GM18526 (cell line): ENCODE measurements around the gene NELL2.

ENCODE experiments used
- POLR2A ChIP-seq: IDR thresholded peaks from 3 replicates; pipeline ENCODE4 v1.6.1; 2011; ENCODE audit not compliant: insufficient read length; ENCODE audit errors: extremely low read depth

NELL2 gene

DNA sequence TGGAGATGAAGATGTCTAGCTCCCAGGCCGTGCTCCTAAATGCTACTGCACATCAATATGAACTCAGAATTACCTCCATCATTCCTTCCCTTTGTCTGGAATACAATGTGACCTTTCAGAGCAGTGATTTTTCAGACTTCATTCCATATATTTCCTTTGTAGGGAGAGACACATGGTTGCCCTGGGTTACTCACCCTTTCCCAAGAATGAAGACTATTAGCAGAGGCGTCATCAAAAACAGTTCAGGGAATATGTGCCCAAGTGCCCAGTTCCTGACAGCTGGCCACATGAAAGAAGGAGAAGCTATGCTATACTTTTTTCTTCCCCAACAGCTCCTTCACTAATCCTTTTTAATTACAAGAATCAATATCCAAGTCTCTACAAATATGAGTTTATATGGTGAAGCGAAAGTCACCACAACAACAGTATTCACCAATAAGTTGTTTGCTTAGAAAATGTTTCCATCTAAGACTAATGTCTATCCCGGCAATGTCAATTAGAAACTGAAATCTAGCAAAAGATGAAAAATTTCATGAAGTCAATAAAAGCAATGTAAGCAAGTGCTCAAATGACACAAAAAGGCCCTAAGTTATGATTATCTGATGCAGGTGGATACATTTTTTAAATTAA lies 17.8 kb downstream of the NELL2 start:
- no peak for TF ChIP-seq POLR2A

DNA sequence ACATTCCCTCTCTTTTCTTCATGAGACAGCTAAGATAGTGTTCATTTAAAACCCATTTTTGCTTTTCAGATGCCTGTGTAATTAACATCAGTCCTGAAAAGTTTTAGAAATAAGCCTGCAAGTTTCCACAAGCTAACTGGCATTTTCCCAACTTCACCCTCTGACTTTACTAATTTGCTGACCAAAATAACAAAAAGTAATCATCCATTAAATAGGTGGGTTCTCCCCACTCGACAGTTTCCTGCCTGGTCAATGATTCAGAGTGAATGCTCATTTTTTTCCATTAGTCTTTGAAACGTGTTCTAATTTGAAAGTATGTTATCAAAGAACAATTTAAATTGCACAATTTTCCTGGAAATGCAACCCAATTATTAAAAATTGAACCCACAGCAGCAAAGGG lies 23.6 kb downstream of the NELL2 start:
- no peak for TF ChIP-seq POLR2A

DNA sequence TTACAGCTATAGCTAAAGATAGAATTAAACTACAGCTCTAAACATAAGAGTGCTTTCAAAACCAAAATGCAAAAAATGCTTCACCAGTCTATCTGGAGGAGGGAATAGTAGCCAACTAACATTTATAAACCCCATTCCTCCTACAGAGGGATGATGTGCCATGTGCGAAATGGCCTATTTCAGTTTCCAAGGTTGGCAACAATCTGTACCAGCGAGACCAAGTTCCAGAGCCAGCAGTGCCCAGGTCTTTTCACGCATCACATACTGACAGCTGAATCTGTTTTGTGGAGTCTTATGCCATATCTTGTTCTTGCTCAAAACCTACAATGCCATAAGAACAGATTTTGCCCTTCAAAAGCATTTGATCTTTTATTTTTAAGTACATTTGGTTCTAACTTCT lies 24.5 kb downstream of the NELL2 start:
- no peak for TF ChIP-seq POLR2A

DNA sequence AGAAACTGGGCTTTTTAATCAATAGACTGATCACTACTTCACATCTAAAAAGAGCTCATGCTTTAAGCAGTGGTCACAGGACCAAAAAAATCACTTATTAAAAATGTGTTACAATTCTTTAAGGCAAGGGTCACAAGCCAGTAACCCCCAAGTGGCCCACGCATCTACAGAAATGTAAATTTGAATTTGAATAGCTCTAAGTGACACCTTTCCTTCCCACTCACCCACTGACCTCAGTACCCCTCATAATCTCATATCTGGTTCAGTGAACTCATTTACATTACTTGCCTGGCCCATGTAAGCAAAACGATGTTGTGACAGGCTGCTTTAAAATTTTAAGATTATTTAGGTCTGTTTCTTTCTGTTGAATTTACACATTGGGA lies 27.4 kb downstream of the NELL2 start:
- TF ChIP-seq POLR2A: no peak

DNA sequence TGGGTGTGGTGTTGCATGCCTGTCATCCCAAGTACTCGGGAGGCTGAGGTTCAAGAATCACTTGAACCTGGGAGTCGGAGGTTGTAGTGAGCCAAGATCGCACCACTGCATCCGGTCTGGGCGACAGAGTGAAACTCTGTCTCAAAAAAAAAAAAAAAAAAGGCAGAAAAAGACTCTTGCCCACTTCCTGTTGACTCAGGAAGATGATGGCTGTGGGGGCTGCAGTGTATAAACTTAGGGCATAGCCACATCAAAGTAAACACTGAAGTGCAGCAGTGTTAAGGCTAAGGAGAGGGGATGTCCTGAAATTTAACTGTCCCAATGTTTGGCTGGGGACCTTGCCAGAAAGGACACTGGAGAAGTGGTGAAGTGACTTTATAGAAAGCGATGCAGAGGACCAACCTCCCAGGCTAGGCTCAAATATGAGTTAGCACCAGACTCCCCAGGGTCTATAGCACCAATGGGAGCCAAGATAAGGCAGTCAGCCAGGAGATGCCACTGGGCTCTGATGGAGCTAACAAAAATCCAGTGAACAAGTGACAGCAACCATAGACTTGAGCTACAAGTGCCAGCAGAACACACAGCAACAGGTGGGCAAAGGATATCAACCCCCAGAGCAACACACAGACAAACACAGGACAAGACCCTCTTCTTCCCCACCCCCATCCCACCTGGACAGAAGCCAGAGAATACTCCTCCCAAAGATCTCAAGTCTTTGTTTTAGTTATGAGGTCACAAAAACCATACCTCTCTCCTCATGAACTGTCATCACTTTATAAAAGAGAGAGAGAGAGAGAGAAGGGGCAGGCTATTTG lies 28.0 kb downstream of the NELL2 start:
- no peak for TF ChIP-seq POLR2A

DNA sequence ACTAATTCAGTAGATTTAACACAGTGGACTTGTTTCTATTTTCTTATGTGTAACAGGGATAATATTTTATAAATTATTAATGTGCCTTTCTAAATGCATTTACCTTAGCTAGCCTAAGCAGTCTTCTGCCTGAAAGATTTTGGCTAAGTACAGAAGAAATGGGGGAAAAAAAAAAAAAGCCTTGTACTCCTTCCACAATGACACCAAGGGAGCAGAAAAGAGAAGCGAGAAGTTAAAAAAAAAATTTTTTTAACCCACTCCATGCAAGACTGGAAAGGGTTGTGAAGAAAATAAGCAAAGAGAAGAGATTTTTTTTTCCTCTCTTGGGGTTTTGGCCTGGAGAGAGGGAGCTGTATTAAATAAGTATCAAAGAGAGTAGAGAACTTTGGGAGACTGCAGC lies 28.7 kb downstream of the NELL2 start:
- no peak for TF ChIP-seq POLR2A

DNA sequence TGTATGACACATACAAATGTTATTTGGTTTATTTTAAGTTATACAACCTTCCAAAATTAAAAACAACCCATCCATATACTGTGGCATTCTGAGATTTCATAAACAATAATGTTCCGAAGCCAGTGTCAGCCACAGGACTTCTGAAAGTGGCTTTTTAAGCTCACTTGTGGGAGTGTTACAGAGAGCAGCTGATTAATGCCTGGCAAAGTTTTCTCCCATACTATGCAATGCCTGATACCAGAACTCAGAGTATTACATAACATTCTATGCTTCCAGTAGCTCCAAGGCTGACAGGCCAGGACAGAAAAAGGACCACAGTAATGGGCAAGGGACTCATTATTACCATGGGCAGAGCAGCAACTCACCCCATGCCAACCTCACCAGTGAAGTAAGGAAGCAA lies 29.3 kb downstream of the NELL2 start:
- no peak for TF ChIP-seq POLR2A

DNA sequence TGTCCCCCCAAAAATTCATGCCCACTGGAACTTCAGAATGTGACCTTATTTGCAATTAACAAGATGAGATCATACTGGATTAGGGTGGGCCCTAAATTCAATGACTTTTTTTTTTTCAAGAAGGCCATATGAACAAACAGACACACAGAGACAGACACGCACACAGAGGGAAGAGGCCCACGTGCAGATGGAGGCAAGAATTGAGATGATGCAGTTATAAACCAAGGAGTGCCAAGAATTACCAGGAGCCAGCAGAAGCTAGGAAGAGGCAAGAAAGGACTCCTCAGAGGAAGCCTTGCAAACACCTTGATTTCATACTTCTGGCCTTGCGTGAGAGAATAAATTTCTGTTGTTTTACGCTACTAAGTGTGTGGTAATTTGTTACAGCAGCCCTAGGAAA lies 33.4 kb downstream of the NELL2 start:
- TF ChIP-seq POLR2A: no peak

DNA sequence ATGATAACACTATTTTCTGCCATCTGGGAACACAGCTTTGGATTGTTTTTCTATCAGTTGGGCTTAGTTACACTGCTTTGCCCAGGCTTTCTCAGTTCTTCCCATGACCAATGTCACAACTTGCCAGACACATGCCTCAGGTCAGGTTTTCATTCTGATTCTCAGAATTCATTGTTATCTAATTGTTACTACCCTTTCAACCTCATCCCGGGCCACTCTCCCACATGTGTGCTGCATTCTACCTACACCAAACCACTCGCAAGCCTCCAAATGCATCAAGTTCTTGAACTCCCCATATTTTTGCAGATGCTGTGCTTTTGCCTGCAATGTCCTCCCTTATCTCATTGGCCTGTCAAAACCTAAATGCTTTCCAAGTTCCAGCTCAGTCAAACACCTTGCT lies 36.3 kb downstream of the NELL2 start:
- TF ChIP-seq POLR2A: no peak

DNA sequence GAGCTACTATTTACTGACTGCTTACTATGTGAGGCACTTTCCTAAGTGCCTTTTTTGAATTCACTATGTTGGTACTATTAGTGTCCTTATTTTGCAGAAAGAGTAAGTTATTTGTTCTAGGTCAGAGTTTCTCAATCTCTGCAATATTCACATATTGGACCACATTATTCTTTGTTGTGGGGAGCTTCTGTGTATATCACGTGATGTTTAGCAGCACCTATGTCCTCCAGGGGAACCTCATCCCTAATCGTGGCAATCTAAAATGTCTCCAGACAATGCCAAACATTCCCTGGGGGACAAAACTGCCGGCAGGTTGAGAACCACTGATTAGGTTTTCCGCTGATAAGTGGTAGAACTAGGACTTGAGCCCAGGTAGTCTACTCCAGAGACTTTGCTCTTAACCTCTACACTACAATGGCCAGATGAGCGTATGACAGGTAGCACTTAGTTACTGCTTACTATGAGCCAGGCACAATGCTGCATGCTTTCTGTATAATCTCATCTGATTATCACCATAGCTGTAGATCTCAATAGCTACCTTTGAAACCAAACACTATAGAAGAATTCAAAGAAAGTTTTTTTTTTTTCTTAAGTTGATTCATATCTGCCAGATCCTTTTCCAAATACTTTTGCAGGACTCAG lies 38.9 kb downstream of the NELL2 start:
- no peak for TF ChIP-seq POLR2A

DNA sequence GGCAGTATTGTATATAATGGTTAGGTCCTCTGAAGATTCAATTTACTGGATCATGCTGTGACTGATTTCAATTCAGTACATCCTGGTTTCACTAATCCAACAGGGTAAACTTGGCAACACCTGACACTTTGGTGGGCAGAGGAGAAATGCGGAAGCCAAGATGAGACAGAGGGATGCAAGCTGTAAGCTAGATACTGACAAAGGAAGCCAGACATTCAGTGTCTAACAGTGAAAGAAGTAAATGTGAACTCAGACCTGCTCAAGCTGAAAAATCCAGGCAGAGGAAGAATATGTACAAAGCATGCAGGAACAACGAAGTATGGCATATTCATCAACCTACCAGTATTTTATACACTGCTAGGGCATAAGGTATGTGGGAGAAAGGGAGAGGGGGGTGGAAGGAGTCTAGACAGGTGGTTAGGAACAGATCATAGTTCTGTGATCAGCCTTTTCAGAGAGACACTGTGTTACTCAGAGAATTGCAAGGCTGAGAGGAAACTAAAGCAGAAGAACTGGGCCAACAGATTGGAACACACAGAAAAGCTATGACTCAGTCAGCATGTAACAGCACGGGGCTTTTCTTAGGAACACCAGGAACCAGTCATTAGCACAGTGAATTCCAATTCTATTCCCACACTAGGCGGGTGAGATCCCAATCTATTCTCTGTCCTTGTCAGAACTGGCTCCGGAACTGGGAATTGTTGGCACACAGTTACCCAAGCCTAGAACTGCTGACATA lies 40.3 kb downstream of the NELL2 start:
- no peak for TF ChIP-seq POLR2A

DNA sequence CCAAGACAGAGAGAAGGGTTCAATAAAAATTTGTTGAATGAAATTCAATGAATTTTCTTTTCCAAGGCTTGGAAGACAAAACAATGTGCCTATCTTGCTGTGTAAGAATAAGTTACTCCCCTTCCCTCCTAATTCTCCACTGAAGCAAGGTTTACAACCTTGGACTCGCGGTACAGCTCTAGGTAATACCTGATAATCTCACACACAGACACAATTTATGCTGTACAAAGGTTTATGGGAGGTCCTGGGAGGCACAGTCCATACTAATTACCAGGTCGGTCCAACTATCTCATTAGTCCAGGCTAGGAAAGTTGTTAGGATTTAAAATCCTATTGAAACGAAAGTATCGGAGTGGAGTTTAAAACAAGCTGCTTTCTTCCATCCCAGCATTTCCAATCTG lies 42.6 kb downstream of the NELL2 start:
- TF ChIP-seq POLR2A: no peak

DNA sequence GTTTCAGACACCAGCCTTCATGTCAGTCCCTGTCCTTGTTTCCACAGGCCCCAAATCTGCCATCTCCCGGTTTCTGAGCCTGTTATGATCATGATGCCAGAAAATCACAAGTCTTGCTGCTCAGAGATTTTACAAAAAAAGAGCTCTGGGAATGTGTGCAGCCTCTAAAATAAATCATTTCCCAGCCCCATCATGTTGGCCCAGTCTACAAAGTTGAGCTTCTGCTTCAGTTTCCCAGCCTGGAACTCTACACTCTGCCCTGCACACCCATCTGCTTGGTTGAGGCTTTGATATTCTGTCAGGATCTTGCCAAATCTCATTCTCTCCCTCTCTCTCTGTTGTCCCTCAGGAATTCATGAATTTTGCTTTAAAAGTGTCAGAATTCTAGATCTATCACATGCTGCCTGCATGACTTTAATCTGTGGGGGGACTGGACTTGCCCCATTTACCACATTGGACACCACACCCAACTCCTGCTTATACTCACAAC lies 45.5 kb downstream of the NELL2 start:
- no peak for TF ChIP-seq POLR2A

DNA sequence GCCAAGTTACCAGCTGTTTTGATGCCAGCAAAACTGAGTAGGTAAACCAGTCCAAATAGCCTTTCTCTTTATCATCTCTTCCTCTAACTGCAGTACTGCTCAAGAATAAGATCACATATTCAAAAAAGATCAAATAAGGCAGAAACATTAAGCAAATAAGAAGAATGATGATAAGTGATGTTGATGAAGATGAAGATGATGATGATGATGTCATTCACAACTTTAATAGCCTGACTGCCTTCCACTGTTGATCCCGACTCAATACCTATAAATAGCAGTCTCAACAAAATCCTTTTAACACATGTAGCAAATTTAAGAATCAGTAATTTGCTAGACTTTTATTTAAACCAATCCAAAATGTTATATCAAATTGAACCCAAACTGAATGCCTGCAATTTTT lies 47.1 kb downstream of the NELL2 start:
- TF ChIP-seq POLR2A: no peak

DNA sequence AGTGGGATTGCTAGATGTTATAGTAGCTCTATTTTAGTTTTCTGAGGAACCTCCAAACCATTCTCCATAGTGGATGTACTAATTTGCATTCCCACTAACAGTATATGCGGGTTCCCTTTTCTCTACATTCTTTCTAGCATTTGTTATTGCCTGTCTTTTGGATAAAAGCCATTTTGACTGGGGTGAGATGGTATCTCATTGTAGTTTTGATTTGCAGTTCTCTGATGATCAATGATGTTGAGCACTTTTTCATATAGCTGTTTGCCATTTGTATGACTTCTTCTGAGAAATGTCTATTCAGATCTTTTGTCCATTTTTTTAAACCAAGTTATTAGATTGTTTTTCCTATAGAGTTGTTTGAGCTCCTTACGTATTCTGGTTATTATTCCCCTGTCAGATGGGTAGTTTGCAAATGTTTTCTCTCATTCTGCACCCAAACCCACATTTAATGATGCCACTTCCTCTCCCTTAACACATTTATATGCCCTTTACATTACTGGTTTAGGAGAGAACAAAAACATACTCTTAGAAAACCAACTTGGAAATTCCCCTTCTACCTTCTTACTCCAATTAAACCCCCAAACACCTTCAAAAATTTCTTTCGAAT lies 48.2 kb downstream of the NELL2 start:
- no peak for TF ChIP-seq POLR2A
